IPS DF 19.7 (cell line): Measurements from ENCODE around the gene SYT13.

Experiments used
- DNase-seq: peaks from one replicate; pipeline ENCODE4 v3.0.0-alpha.2; 2013; ENCODE audit warnings: low read depth, low spot score

SYT13 gene

DNA sequence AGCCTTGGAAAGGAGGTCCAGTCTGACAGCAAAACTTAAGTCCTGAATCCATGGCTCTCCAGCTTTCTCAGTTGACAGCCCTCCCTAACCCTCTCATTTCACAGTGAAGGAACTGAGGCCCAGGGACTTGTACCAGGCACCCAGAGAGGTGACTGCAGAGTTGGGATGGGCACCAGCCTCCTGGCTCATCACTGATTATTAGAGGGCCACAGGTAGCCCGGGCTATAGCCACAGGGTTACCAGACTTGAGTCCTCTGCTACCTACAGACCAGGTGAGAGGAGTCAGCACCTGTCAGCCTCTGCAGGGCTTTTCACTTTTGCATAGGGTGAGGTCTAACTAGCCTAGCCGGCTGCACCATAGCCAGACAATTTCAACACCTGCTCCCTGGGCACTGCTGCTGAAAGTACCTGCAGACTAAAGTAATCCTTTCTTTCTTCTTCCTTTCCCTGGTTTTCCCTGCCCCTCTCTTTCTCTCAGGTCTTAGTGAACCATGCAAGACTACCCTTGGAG, 37.6 kb downstream of the SYT13 start:
- DNase-seq, result no peak

DNA sequence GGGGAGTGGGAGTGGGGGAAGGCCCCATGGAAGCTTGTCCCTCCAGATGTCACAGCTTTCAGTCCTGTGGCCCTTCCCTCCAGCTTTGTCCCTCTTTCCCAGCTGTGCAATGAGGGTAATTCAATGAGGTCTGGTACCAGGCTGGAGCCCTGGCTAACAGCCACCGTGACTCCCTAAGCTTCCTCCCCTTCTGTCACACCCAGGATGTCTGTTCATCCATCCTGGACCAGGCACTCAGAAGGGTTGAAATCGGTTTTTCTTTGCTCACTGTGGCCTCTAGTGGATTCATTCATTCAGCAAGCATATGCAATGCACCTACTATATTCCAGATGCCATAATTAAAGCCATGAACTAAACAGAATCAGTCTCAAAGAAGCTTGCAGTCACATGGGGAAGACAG, 38.7 kb downstream of the SYT13 start:
- DNase-seq, result no peak

DNA sequence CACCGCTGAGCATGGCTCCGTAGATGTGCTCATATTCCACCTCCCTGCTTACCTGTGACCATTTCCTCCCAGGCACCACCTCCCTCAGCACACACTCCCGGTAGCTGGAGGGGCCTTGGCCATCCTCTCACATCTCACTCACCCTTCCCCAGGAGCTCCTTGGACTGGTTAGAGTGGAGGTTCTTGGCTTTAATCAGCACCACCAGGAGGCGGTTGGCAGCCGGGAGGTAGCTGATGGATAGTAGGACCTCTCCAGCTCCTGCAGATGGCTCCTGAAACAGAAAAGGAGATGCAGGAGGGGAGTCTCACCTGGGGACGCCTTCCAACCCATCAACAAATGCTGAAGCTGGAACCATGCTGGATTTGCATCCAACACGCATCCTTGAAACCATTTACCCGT, 39.9 kb downstream of the SYT13 start:
- DNase-seq, result no peak

DNA sequence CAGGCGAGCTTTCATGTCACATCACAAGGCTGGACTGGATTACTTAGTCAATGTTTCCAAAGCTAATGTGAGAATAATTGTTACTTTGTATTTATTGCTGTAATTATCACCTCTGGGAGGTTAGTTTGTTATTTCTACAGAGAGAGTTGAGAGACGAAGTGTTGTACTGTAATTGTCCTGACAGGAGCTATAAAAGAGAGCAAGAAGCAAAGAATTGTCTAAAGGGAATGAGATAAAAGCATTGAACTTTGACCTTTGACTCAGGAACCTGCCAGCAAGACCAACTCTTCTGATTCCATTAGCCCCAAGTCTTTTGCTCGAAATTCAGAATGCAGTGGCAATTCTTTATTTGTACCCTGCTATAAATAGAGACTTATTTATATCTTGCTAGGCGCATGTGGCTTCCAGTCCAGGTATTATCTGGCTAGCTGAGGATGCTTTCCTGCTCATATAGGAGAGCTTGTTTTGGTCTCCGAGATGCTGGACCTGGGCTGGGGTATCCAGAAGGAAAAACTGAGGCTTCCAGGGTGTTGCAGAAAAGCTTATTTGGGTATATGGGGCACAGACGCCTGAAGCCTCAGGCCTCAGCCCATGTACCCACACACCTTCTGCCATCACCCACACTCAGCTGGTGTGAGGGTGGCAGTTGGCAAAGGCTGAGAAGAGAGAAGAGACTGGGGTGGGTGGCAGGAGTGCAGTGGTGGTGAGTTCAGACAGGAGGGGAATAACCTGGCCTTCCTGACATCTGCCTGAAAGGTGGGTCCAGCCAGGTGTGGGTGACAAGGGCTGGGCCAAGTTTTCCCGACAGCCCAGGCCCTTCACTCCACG, 40.7 kb downstream of the SYT13 start:
- no peak for DNase-seq

DNA sequence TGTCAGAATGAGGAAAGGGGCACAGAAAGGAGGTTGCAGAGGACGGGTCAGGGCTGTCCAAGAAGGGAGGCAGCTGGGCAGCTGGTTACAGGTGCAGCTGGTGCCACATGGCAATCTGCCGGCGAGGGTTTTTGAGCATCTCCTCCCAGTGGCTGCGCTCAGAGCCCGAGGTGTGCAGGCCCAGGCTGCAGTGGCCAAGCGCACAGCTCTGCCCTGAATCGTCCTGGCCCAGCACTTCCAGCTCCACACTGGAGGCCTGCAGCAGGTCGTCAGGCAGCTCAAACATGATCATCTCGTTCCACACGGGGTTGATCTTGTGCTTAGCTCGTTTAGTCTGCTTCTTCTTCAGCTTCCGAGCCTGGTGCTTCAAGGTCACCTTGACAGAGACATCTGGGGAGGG, 42.2 kb downstream of the SYT13 start:
- no peak for DNase-seq

DNA sequence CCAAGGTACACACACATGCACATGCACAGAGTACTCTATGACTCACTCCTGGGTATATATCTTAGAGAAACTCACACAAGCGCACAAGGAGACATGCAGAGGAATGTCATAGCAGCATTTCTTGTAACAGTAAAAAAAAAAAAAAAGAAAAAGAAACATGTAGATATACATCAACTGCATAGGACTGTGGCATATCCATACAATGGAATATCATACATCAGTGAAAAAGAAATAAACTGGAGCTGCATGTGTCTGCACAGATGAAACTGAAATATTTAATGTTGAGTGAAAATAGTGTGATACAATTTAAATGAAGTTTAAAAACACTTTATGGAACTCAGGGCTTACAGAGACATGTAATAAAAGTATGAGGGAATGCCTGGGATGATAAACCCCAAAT, 46.4 kb downstream of the SYT13 start:
- no peak for DNase-seq

DNA sequence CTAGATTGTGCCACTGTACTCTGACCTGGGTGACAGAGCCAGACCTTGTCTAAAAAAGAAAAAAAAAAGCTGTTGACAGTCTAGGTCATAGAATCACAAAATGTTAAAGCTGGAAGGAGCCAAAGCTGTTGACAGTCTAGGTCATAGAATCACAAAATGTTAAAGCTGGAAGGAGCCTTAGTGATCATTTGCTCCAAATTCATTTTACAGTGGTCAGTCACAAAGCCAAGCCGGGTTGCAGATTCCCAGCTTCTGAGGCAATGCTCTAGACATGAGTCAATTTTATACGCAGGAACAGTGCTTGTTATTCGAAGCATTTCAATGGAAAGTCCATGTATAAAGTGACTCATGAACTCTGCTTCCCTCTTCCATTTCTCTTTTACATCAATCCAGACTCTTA, 47.4 kb downstream of the SYT13 start:
- no peak for DNase-seq

DNA sequence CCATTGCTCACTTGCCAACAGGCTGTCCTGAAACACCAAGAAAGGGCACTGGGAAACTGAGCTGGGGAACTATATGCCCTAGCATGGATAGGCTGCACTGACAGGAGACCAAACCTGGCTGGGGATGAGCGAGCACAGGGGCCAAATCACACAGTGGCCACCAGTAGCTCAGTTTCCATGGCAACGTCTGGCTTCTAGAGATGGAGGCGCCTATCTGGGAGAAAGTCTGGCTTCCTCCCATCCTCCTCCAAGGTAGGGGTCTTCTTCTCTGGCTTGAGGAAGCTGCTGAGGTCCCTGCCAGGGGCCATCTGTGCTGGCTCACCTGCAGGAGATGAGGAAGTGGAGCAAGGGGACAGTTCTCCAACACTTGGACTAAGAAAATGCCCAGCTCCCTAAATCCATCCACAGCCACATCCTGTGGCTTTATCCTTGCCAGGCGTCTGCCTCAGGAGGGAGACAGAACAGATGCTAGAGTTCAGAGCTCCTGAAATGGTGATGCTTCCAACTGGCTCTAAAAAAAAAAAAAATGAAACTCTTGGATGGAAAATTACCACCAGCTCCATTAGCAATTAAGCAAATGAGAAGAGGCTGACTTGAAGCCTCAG, 48.3 kb downstream of the SYT13 start:
- DNase-seq, result no peak

DNA sequence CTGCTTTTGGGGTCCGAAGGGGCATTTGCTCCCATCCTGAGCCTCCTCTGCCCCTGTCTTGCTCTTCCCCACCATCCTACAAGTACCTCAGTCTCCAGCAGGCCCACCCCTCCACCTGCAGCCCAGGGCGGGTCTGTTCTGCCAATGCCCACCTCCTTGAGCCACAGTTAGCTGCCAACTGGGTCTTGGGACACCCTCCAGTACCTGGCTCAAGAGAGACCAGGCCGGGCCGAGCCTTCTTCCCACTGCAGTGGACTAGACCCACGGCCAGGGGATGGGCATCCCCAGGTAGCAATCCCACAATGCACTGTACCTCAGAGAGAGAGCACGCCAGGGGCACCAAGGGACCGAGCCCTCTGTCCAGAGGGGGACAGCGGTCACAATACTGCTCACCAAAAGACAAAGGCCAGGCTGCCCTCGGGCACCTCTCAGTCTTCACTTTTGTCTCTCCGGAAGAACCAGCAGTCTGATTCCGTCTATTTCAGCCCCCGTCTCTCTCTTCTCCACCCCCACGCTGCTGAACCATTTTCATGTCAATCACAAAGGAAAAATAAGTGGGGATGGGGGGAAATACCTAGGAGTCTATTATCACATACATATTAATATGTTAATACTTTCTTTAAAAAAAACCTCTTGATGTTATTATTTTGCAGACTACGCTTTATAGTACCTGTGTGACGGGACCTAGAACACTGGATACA, 51.7 kb downstream of the SYT13 start:
- DNase-seq, result no peak

DNA sequence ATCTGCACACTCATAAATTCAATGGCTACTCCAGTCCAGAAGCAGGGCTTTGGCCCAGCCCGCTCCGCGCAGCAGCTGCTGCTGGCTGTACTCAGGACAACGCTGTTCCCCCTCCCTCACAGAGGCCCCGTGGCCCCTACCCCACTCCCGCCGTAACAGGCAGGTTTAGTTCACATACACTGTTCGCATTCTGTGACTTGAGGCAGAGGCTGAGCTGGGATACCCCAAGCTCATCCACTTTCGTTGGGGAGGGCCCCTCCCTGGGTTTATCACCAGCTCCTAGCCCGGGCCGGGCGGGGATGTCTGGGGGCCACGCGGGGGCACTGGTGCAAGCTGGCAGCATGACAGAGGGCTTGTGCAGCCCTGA, 52.4 kb downstream of the SYT13 start:
- DNase-seq, result no peak

DNA sequence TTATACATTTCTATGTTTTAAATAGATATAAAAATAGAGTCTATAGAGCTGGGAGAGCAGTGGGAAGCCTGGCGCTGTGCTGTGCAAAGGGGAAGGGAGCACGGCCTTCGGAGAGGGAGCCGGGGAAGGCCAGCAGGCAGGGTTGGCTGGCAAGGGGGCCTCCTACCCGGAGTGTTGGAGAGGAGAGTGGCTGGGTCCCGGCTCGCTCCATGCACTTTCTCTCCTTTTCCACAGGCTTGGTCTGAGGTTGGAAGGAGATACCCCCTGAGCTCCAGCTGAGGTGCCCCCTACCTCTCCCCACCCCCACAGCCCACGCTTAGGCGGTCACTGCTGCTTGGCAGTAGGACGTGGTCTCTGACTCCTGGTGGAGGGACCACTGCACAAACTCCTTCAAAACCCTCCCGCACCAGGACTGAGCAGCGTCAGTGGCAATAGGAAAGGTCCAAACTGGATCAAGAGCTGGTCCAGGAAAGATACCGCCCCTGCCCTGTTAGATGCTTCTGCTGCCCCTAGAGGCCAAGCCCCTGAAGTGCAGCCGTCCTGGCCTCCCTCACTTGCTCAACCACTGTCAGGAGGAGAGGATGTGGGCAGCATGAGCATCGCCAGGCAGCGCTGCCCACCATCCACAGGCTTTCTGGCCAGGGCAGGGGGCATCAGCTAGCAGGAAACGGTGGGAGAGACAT, 52.9 kb downstream of the SYT13 start:
- no peak for DNase-seq

DNA sequence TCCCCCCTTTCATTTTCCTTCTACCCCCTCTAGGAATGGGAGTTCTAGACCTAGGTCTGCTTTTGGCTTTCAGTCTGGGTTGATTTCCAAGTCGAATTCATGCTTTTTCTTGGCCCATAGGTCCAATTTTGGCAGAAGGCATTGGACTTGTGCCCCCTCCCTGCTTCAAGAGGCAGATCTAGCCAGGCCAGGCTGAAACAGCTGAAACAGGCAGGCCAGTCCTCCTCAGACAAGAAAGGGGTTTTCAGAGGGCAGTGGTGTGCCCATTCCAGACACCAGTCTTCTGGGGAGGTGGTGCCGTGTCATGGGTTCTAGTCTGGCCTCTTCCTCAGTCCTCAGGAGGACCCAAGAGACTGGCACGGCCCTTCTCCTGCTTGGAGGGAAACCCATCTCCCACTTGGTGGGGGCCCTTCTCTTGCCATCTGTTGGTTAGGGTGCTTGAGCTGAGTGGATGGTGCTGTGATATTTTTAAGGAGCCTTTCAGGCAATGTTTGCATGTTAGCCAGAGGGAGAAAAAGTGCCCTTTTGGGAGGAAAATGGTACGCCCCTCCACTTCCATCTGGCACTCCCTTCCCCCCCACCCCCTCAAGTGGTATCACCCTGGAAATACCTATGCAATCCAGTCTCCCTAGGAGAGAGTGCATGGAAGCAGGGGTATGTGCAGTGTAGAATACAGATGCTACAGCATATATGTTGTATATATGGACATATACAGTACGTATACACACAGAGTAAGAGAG, 53.6 kb downstream of the SYT13 start:
- DNase-seq, result no peak

DNA sequence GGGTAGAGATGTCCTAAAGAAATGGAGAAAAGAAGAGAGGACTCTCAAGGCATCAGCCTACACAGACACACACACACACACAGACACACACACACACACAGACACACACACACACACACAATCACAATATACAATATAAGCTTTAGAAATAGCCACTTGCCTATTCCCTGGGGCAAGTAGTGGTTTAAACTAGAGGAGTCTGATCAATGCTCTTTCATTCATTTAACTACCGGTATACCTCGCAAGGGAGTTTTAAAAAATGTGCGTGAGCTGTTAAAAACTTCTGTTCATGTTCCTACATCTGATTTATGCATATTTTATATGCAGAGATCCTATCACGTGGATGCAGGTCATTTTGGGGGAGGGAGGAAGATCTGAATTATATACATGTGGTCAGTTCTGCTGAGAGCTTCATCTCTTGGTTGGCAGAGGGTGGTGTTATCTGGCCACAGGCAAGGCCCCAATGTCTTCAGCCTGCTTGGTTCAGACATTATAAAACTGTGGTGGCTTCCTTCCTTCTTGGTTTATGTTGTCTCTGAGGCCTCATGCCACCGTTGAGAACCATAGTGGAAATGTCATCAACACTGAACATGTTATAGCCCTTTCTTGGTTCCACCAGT, 56.6 kb downstream of the SYT13 start:
- no peak for DNase-seq

DNA sequence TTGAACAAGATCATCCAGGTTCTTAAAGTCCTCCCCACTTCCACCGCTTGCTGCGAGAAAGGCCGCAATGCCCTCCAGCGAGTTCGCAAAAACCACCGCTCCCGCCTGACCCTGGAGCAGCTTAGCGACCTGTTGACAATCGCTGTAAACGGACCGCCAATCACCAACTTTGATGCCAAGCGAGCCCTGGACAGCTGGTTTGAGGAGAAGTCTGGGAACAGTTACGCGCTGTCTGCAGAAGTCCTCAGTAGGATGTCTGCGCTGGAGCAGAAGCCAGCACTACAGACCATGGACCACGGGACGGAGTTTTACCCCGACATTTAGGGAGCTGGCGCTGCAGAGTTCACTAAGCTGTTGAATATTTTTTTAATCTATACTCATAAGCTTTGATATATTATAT, 58.3 kb downstream of the SYT13 start:
- no peak for DNase-seq

DNA sequence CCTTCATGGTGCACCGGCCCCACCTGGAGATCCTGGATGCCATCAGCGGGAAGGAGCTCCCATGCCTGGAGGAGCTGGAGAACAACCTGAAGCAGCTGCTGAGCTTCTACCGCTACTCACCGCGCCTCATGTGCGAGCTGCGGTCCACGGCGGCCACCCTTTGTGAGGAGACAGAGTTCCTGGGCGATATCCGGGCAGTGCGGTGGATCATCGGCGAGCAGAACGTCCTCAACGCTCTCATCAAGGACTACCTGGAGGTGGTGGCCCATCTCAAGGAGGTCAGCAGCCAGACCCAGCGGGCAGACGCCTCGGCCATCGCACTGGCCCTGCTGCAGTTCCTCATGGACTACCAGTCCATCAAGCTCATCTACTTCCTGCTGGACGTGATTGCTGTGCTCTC, 59.2 kb downstream of the SYT13 start:
- no peak for DNase-seq

DNA sequence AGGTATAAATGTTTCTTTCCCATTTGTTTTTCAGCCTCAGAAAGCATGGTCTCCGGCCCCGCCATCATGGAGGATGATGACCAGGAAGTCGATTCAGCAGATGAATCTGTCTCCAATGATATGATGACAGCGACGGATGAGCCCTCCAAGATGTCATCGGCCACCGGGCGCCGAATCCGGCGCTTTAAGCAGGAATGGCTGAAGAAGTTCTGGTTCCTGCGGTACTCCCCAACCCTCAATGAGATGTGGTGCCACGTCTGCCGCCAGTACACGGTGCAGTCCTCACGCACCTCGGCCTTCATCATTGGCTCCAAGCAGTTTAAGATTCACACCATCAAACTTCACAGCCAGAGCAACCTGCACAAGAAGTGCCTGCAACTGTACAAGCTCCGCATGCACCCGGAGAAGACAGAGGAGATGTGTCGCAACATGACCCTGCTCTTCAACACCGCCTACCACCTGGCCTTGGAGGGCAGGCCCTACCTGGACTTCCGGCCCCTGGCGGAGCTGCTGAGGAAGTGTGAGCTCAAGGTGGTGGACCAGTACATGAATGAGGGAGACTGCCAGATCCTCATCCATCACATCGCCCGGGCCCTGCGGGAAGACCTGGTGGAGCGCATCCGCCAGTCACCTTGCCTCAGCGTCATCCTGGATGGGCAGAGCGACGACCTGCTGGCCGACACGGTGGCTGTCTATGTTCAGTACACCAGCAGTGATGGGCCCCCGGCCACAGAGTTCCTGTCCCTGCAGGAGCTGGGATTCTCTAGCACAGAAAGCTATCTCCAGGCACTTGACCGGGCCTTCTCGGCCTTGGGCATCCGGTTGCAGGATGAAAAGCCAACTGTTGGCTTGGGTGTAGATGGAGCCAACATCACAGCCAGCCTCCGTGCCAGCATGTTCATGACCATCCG, 59.9 kb downstream of the SYT13 start:
- no peak for DNase-seq

DNA sequence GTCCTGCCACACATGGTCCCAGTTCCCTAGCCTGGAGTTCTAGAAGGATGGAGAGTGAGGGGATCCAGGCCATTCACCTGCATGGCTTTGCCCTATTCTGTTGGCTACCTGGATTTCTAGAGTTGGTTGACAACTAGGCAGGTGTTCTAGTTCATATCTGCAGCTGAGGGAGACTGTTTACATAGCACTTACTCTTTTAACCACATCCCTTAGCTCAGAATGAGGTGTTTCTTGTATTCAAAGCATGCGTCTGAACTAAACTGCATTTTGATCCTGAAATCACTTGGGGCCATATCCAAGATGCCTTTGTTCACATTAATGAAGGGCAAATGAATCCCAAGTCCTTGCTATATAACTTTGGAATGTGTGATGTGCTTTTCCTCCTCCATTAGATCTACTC, 60.9 kb downstream of the SYT13 start:
- no peak for DNase-seq

DNA sequence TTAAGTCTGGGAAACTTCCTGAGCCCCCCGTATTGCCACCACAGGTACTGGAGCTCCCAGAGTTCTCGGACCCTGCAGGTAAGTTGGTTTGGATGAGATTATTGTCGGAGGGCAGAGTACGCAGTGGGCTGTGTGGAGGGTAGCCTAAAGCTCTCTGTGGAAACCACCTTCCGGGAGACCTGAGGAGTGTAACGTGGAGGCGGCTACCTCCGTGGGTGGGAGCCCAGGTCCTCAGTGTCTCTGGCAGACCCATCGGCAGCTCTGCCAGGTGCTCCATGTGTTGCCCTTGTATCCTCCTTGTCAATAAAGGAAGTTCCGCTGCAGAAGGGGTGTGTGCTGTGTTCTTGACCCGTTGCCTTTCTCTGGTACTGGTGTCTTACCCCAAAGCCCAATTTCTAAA, 61.4 kb downstream of the SYT13 start:
- no peak for DNase-seq

DNA sequence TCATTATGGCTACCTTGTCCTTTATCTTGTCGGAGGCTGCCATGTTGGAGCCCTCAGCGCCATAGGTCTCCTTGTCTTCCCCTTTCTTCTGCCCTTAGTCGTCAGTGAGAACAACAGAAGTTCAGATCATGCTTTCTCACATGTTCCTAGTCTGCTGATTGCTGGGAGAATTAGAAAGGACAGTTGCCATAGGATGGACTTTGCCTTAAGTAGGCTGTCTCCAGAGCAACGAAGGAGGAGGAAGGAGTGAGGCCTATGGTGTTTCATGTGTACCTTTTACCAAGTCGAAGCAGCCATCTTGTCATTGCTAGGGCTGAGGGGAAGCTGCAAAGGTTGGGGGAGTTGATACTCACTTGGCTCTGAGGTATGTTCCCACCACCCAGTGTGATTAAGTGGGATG, 62.6 kb downstream of the SYT13 start:
- DNase-seq, result no peak

DNA sequence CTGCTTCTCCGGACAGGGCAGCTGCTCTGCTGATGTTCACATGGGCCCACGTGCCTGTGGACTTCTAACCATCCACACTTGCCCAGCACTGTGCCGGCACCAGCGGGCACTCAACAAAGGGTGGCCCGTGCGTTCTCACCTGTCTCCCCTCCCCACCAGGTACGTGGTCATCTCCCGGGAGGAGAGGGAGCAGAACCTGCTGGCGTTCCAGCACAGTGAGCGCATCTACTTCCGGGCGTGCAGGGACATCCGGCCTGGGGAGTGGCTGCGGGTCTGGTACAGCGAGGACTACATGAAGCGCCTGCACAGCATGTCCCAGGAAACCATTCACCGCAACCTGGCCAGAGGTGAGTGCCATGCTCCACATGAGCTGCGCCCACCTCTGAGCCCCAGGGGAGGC, 66.7 kb downstream of the SYT13 start:
- DNase-seq, result no peak
